Activated naive CD4-positive, alpha-beta T cell treated with anti-CD3 and anti-CD28 coated beads for 36 hours (primary cell): ENCODE data around the gene ADSS1. TPM values are rescaled to one million over a fixed set of nuclear protein-coding genes. Genes with fewer than 3 reads are reported as not detected.

Source experiments
- CTCF ChIA-PET: fragments of 350-600 bp; sonication (Branson Sonifier 250); formaldehyde crosslinking; loops from one replicate; lab custom pipeline; 2021; ENCODE audit warnings: antibody characterized with exemption; lab: Charles Lee
- DNase-seq: peaks from one replicate; pipeline ENCODE4 v3.0.0-alpha.2; 2020
- H3K27ac Mint-ChIP-seq: one replicate; pipeline ENCODE4 v1.8.0; 2021; ENCODE audit warnings: mild to moderate bottlenecking, mixed read lengths
- H3K27me3 Mint-ChIP-seq: one replicate; pipeline ENCODE4 v1.8.0; 2021; ENCODE audit warnings: low read depth, mixed read lengths
- H3K36me3 Mint-ChIP-seq: one replicate; pipeline ENCODE4 v1.8.0; 2021; ENCODE audit warnings: low read depth, mixed read lengths
- H3K4me1 Mint-ChIP-seq: one replicate; pipeline ENCODE4 v1.8.0; 2021; ENCODE audit warnings: low read depth, mixed read lengths
- H3K4me3 Mint-ChIP-seq: one replicate; pipeline ENCODE4 v1.8.0; 2021; ENCODE audit warnings: mild to moderate bottlenecking, moderate library complexity, mixed read lengths
- H3K9me3 Mint-ChIP-seq: one replicate; pipeline ENCODE4 v1.8.0; 2021; ENCODE audit warnings: mixed read lengths
- intact Hi-C: fragments of 100-400 bp; cut with micrococcal nuclease; formaldehyde crosslinking; loops from one replicate; pipeline ENCODE4 v1.15.1; 2023
- total RNA-seq, 2 experiments: library from RNA; stranded (reverse); gene quantifications; one replicate each; pipeline ENCODE4 v1.2.3, GENCODE V29; 2021

ADSS1 gene
- total RNA-seq, 2 experiments from 2014 or later = 5.1 to 5.5 TPM

GRCh38 chr14:104706733-104707607 is 17.1 kb upstream of the ADSS1 start:
- H3K36me3 Mint-ChIP-seq = peaks cover 5% of the 10 kb centered on the region
- no peaks in the 10 kb centered on the region for H3K27me3 Mint-ChIP-seq
- no peak overlapping the region for H3K27ac Mint-ChIP-seq
- H3K9me3 Mint-ChIP-seq = no peaks in the 10 kb centered on the region
- intact Hi-C loops = no loop called here
- CTCF ChIA-PET = interaction anchor here (0.6 kb wide), 1 partner anchor 37 kb away, joined by 4 read pairs; no protein-coding TSS in a partner anchor
- DNase-seq = no peak
- H3K4me3 Mint-ChIP-seq = no peak overlapping the region
- H3K4me1 Mint-ChIP-seq = peaks cover 2% of the 10 kb centered on the region

GRCh38 chr14:104707608-104708595 is 16.1 kb upstream of the ADSS1 start:
- Mint-ChIP-seq H3K27ac (no peak overlapping the region), H3K9me3 (no peaks in the 10 kb centered on the region), H3K4me1 (peaks cover 2% of the 10 kb centered on the region), H3K27me3 (no peaks in the 10 kb centered on the region), H3K36me3 (peaks cover 5% of the 10 kb centered on the region), H3K4me3 (no peak overlapping the region)
- intact Hi-C loops = loop anchor here (1.0 kb wide), 2 partner anchors 43 to 58 kb away; no protein-coding TSS in a partner anchor
- CTCF ChIA-PET = interaction anchor here (1.0 to 1.5 kb wide), 2 partner anchors 30 to 42 kb away, joined by 6 to 7 read pairs; no protein-coding TSS in a partner anchor
- DNase-seq = no peak

GRCh38 chr14:104708606-104709268 is 15.3 kb upstream of the ADSS1 start:
- DNase-seq = peak; percentile 80
- H3K36me3 Mint-ChIP-seq = peaks cover 5% of the 10 kb centered on the region
- no peaks in the 10 kb centered on the region for H3K27me3 Mint-ChIP-seq
- no peaks in the 10 kb centered on the region for H3K9me3 Mint-ChIP-seq
- no peak overlapping the region for H3K27ac Mint-ChIP-seq
- CTCF ChIA-PET = interaction anchor here (0.6 to 1.5 kb wide), 12 partner anchors 13 to 62 kb away, joined by 3 to 7 read pairs (median 4); partner anchors contain the start of gene ADSS1
- intact Hi-C loops = loop anchor here (1.0 kb wide), 2 partner anchors 43 to 58 kb away; no protein-coding TSS in a partner anchor
- peaks cover 2% of the 10 kb centered on the region for H3K4me1 Mint-ChIP-seq
- no peak overlapping the region for H3K4me3 Mint-ChIP-seq

- H3K27me3 Mint-ChIP-seq = no peaks in the 10 kb centered on the region
- peaks cover 2% of the 10 kb centered on the region for H3K4me1 Mint-ChIP-seq
- no peaks in the 10 kb centered on the region for H3K9me3 Mint-ChIP-seq
- H3K36me3 Mint-ChIP-seq = peaks cover 2% of the 10 kb centered on the region
- intact Hi-C loops = no loop called here
- DNase-seq = no peak
- CTCF ChIA-PET = interaction anchor here (0.6 to 1.5 kb wide), 12 partner anchors 12 to 63 kb away, joined by 3 to 7 read pairs (median 4); partner anchors contain the start of gene ADSS1
- H3K4me3 Mint-ChIP-seq = no peak overlapping the region
- H3K27ac Mint-ChIP-seq = no peak overlapping the region
Measured at GRCh38 chr14:104709387-104710039, 14.5 kb upstream of the ADSS1 start.

- intact Hi-C loops = no loop called here
- Mint-ChIP-seq H3K36me3 (peaks cover 2% of the 10 kb centered on the region), H3K4me3 (no peak overlapping the region), H3K27me3 (no peaks in the 10 kb centered on the region), H3K9me3 (no peaks in the 10 kb centered on the region), H3K4me1 (peaks cover 2% of the 10 kb centered on the region), H3K27ac (no peak overlapping the region)
- CTCF ChIA-PET = interaction anchor here (0.8 to 1.3 kb wide), 3 partner anchors 13 to 59 kb away, joined by 3 to 4 read pairs (median 3); no protein-coding TSS in a partner anchor
- DNase-seq = no peak
Measured at GRCh38 chr14:104710071-104710735, 13.8 kb upstream of the ADSS1 start.

- no peaks in the 10 kb centered on the region for H3K27me3 Mint-ChIP-seq
- CTCF ChIA-PET = no interaction called here
- H3K36me3 Mint-ChIP-seq = peaks cover 3% of the 10 kb centered on the region
- H3K9me3 Mint-ChIP-seq = no peaks in the 10 kb centered on the region
- intact Hi-C loops = no loop called here
- H3K4me1 Mint-ChIP-seq = peaks cover 2% of the 10 kb centered on the region
- no peak overlapping the region for H3K27ac Mint-ChIP-seq
- no peak for DNase-seq
- no peak overlapping the region for H3K4me3 Mint-ChIP-seq
Measured at GRCh38 chr14:104712881-104713734, 10.9 kb upstream of the ADSS1 start.

- Mint-ChIP-seq H3K4me3 (no peak overlapping the region), H3K9me3 (no peaks in the 10 kb centered on the region)
- intact Hi-C loops = no loop called here
Measured at GRCh38 chr14:104714066-104714465, 10.0 kb upstream of the ADSS1 start.

GRCh38 chr14:104714681-104715080 is 9.3 kb upstream of the ADSS1 start:
- no peak overlapping the region for H3K27ac Mint-ChIP-seq
- CTCF ChIA-PET = interaction anchor here (0.6 kb wide), 1 partner anchor 51 kb away, joined by 3 read pairs; no protein-coding TSS in a partner anchor
- no peaks in the 10 kb centered on the region for H3K4me1 Mint-ChIP-seq
- no peak for DNase-seq
- H3K9me3 Mint-ChIP-seq = no peaks in the 10 kb centered on the region
- peaks cover 3% of the 10 kb centered on the region for H3K36me3 Mint-ChIP-seq
- intact Hi-C loops = no loop called here
- H3K4me3 Mint-ChIP-seq = no peak overlapping the region
- no peaks in the 10 kb centered on the region for H3K27me3 Mint-ChIP-seq

More at GRCh38 chr14:104714066-104714465, 10.0 kb upstream of the ADSS1 start:
- no peak for DNase-seq
- no peaks in the 10 kb centered on the region for H3K27me3 Mint-ChIP-seq
- no peak overlapping the region for H3K27ac Mint-ChIP-seq
- CTCF ChIA-PET = no interaction called here
- no peaks in the 10 kb centered on the region for H3K4me1 Mint-ChIP-seq
- H3K36me3 Mint-ChIP-seq = peaks cover 3% of the 10 kb centered on the region

GRCh38 chr14:104715416-104715815 is 8.6 kb upstream of the ADSS1 start:
- no peaks in the 10 kb centered on the region for H3K27me3 Mint-ChIP-seq
- H3K4me3 Mint-ChIP-seq = no peak overlapping the region
- no peak overlapping the region for H3K27ac Mint-ChIP-seq
- H3K36me3 Mint-ChIP-seq = peaks cover 6% of the 10 kb centered on the region
- no peaks in the 10 kb centered on the region for H3K9me3 Mint-ChIP-seq
- no peaks in the 10 kb centered on the region for H3K4me1 Mint-ChIP-seq
- intact Hi-C loops = no loop called here
- no peak for DNase-seq
- CTCF ChIA-PET = interaction anchor here (0.6 kb wide), 1 partner anchor 51 kb away, joined by 3 read pairs; no protein-coding TSS in a partner anchor

- H3K36me3 Mint-ChIP-seq = peaks cover 5% of the 10 kb centered on the region
- no peak overlapping the region for H3K27ac Mint-ChIP-seq
- no peak for DNase-seq
- H3K27me3 Mint-ChIP-seq = no peaks in the 10 kb centered on the region
- no peaks in the 10 kb centered on the region for H3K9me3 Mint-ChIP-seq
- H3K4me3 Mint-ChIP-seq = no peak overlapping the region
- H3K4me1 Mint-ChIP-seq = no peaks in the 10 kb centered on the region
- intact Hi-C loops = no loop called here
- CTCF ChIA-PET = interaction anchor here (0.6 kb wide), 1 partner anchor 186 kb away, joined by 3 read pairs; no protein-coding TSS in a partner anchor
Measured at GRCh38 chr14:104715871-104716270, 8.2 kb upstream of the ADSS1 start.
